HG02588 (cell line): ENCODE data around the gene CLCN4.

Experiments used
- ATAC-seq: cut with Tn5 transposase; IDR thresholded peaks from one replicate; pipeline ENCODE4 v1.9.1; 2021; ENCODE audit warnings: mild to moderate bottlenecking, moderate library complexity; ENCODE audit not compliant: unreplicated experiment

The CLCN4 gene

DNA sequence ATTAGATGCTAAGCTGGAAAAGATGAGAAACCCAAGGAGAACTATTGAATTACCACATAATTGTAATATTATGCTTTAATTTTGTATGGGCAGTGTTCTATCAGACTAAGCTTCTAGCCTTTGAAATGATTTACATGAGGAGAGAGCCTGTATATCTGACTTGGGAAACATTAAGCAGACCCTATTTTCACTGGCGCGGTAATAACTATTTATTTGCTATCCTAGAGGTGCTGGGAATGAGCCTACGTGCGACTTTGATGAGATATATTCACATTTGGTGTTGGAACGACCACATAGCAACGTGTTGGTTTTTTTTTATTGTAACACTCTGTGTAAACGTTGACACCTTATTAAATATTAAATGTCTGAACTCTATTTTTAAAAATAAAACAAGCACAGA is 80.5 kb downstream of the CLCN4 start:
- no peak for ATAC-seq

DNA sequence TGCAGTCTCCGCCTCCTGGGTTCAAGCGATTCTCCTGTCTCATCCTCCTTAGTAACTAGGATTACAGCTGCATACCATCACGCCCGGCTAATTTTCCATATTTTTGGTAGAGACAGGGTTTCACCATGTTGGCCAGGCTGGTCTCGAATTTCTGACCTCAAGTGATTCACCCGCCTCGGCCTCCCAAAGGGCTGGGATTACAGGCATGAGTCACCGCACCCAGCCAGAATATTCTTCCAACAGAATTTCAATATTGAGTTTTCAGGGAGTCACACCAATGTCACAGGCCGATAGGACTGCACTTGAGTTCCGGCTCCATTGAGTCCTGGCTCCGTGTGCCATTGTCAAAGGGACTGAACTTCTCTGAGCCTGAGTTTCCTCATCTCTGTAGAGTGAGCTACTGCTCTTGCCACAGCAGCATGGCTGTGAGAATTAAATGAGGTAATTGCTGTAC is 82.9 kb downstream of the CLCN4 start:
- no peak for ATAC-seq

DNA sequence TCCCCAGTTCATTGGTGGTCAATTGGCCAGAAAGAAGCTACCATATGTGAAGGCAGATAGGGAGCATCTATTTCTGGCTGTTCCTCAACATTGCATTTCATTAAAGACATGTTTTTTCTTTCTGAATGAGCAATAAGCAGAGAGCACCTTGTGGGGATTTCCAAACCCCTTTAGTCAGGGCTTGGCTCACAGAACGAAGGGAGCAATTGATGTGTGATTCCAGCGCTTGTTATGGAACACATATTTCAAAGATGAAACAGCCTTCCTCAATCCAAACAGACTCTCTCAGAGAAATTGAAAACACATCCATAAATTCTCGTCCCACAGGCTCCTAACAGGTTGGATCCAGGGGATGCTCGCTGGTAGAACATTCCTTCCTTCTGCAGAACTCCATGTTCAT is 84.1 kb downstream of the CLCN4 start:
- no peak for ATAC-seq

DNA sequence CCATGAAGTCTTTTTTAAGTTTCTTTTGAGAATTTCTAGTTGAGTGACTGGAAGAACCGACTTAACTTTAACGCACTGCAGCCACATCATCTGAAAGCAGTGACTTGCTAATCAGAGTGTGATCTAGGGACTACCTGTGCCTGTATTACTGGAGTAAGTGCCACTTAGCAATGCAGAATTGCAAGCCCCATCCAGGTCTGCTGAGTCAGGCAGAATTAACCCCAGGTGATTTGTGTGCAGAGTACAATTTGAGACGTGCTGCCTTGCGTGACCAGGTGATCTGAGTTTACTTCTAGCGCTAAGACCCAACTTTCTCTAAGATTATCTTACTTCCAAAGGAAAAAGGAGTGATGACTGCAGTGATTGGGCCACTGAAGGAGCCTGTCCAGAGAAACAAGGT is 85.3 kb downstream of the CLCN4 start:
- no peak for ATAC-seq

DNA sequence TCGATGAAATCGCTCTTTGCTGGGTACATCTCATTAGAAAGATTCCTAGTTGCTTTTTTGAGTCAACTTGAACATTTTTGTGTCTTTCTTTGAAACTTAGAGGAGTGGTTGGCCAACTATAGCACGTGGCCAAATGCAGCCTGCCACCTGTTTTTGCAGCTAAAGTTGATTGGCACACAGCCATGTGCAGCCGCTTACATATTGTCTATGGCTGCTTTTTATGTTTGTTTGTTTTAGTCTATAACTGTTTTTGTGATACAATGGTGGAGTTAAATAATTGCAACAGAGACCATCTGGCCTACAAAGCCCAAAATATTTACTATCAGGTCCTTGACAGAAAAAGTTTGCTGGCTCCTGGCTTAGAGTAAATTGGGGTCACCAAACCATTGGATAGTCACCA is 86.3 kb downstream of the CLCN4 start:
- no peak for ATAC-seq

- ATAC-seq = no peak
Observed at GRCh38 chrX:10244915-10245622, 88.3 kb downstream of the CLCN4 start.

DNA sequence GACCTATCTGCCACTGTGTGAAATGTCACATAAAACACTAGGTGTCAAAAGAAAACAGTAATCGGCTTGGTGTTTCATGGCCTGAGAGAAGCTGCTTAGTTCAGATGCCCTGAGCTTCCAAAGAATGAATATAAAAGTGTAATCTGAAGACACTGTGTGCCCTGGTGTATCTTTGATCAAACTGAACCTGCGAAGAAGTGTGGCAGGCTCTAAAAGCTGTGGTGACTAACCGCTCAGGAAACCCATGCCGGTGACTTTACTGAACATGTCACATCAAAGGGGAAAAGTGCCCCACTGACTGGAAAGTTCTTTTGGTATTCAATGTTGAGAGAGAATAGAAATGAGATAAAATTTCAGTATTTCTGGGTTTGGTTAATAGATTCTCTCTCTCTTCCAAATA is 89.1 kb downstream of the CLCN4 start:
- no peak for ATAC-seq

DNA sequence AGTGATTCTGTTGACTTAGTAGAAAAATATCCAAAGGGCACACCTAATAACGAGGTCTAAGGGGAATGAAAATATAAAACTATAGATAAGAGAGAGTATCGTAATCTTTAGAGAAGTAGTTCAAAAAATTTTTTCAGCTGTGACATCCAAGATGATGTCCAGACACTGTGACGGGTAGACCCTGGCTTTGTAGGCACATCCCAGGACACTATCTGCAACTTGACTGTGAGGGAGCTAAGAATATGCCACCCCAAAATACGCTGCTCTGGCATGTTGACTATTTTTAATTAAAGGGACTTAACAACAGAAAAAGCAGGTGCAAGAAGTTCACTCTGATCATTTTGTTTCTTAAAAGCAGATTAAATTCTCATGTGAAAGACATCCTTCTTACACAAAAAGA is 89.5 kb downstream of the CLCN4 start:
- ATAC-seq = no peak

DNA sequence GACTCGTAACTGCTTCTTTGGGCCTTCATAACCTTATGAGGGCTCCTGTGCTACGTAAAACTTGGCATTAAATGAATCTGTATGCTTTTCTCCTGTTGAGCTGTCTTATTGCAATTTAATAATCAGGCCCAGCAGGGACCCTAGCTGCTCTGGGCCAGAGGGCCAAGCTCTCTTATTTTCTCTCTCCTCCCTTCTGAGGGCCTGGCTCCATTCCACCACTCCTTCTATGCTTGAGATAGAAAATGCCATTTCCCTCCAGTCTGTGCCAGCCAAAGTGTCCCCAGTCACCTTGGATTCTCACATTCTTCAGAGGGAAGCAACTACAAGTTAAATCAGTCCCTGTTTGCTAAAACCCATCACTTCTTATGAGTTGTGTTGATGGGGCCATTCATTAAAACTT is 90.1 kb downstream of the CLCN4 start:
- ATAC-seq = no peak

- ATAC-seq = no peak
Observed at GRCh38 chrX:10254739-10255138, 98.0 kb downstream of the CLCN4 start.

DNA sequence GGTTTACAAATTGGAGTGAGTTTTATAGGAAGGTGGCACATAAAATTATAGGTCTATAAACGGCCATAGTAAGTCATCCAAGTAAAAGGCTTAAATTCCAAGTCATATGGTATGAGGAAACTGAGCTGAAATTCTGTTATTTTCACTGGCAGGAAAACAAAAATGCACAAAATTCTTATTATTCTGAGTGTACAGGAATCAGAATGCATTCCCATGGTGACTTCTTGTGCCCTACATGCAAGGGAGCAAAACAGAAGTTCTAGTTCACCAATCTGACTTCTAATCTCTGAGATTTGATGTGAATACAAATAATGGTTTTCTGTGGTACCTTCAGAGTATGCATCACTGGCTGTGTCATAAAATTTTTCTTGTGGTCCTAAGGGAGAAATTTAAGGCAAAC is 102.9 kb downstream of the CLCN4 start:
- no peak for ATAC-seq

DNA sequence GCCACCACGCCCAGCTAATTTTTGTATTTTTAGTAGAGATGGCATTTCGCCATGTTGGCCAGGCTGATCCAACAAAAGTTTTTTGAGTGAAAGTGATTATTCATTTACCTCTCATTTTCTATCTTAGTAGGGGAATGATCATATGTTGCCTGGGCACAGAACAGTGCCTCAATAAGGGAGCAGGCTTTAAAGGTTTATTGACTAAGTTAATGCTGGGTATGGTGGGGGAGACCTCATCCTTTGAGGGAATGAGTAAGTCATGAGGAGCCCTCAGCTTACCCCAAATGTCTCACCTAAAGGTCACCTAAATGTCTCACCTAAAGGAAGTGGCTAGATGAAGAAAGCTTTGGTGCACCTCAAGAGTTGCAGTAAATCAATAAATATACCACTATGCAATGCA is 109.0 kb downstream of the CLCN4 start:
- no peak for ATAC-seq

GRCh38 chrX:10278716-10279115 is 121.9 kb downstream of the CLCN4 start:
- ATAC-seq = no peak

- no peak for ATAC-seq
Observed at GRCh38 chrX:10280071-10280470, 123.3 kb downstream of the CLCN4 start.

- no peak for ATAC-seq
Observed at GRCh38 chrX:10282490-10282889, 125.7 kb downstream of the CLCN4 start.

GRCh38 chrX:10286195-10286594 is 129.4 kb downstream of the CLCN4 start:
- ATAC-seq = no peak
